ENCODE measurements around the gene DHRS1. TPM values are rescaled to one million over a fixed set of nuclear protein-coding genes. Genes with fewer than 3 reads are reported as not detected.

Gene DHRS1
- total and polyA plus RNA-seq, 2 experiments from 2014 or later = 15.0 to 15.4 TPM

GRCh38 chr14:24258119-24258518 lies 41.5 kb downstream of the DHRS1 start:
- H3K36me3 Mint-ChIP-seq (ENCODE audit: low read depth) = no peaks in the 10 kb centered on the region
- no peaks in the 10 kb centered on the region for H3K9me3 Mint-ChIP-seq
- no peak for DNase-seq (ENCODE audit: low spot score)
- no peak overlapping the region for H3K27ac ChIP-seq (ENCODE audit: low read depth)
- peaks cover 4% of the 10 kb centered on the region; the same call in 2 of the 3 replicates for H3K4me1 Mint-ChIP-seq
- no peaks in the 10 kb centered on the region for H3K4me1 ChIP-seq (ENCODE audit: insufficient read depth)
- H3K27ac Mint-ChIP-seq = no peak overlapping the region
- no peaks in the 10 kb centered on the region for H3F3A ChIP-seq (replicated peaks; ENCODE audit: low read depth)
- H3K36me3 ChIP-seq (ENCODE audit: insufficient read depth) = no peaks in the 10 kb centered on the region
- H3K4me3 Mint-ChIP-seq = no peak overlapping the region
- no peak overlapping the region for H3K4me2 ChIP-seq
- no peaks in the 10 kb centered on the region for H3K27me3 ChIP-seq (ENCODE audit: insufficient read depth)
- no peak for ATAC-seq
- no peaks in the 10 kb centered on the region for H3K79me2 ChIP-seq (replicated peaks; ENCODE audit: insufficient read depth)
- H3K27me3 Mint-ChIP-seq (ENCODE audit: insufficient read depth, low read depth, poor library complexity) = peaks cover 16% of the 10 kb centered on the region
- H3K4me3 ChIP-seq = no peak overlapping the region
- no peak overlapping the region for H2AFZ ChIP-seq
- H4K20me1 ChIP-seq (replicated peaks; ENCODE audit: insufficient read depth) = no peaks in the 10 kb centered on the region
- no peaks in the 10 kb centered on the region for H3K9me2 ChIP-seq (ENCODE audit: insufficient read depth)
- TF ChIP-seq EZH2 (IDR thresholded peaks at IDR 0.05; ENCODE audit: low read depth, unreplicated experiment) (no peak), ZNF462 (CRISPR knock-in tag; IDR thresholded peaks at IDR 0.05) (no peak)

- no peak for DNase-seq (ENCODE audit: low spot score)
- H3K4me3 Mint-ChIP-seq = no peak overlapping the region; the same call in 2 of the 3 replicates
- Histone ChIP-seq H3K4me3 (no peak overlapping the region), H3K9me2 (ENCODE audit: insufficient read depth) (no peaks in the 10 kb centered on the region), H3F3A (replicated peaks; ENCODE audit: low read depth) (no peaks in the 10 kb centered on the region), H4K20me1 (replicated peaks; ENCODE audit: insufficient read depth) (no peaks in the 10 kb centered on the region), H3K4me2 (no peak overlapping the region), H3K36me3 (ENCODE audit: insufficient read depth) (no peaks in the 10 kb centered on the region), H3K79me2 (replicated peaks; ENCODE audit: insufficient read depth) (no peaks in the 10 kb centered on the region), H3K4me1 (ENCODE audit: insufficient read depth) (no peaks in the 10 kb centered on the region), H3K27ac (ENCODE audit: low read depth) (no peak overlapping the region), H2AFZ (no peak overlapping the region), H3K27me3 (ENCODE audit: insufficient read depth) (no peaks in the 10 kb centered on the region)
- H3K36me3 Mint-ChIP-seq (ENCODE audit: low read depth) = no peaks in the 10 kb centered on the region
- peaks cover 16% of the 10 kb centered on the region for H3K27me3 Mint-ChIP-seq (ENCODE audit: insufficient read depth, low read depth, poor library complexity)
- no peaks in the 10 kb centered on the region for H3K9me3 Mint-ChIP-seq
- H3K4me1 Mint-ChIP-seq = peaks cover 4% of the 10 kb centered on the region; the same call in 2 of the 3 replicates
- no peak overlapping the region for H3K27ac Mint-ChIP-seq
- no peak for ATAC-seq
- TF ChIP-seq CTCF (conservative IDR thresholded peaks at IDR 0.05; ENCODE audit: low read depth in 2 of 2) = no peak
- no peak for TF ChIP-seq POLR2AphosphoS5 (IDR thresholded peaks at IDR 0.05; ENCODE audit: low read depth)
- TF ChIP-seq JUNB (IDR thresholded peaks at IDR 0.05; ENCODE audit: unreplicated experiment) = no peak
- TF ChIP-seq NANOG (IDR thresholded peaks at IDR 0.05; ENCODE audit: borderline replicate concordance) = no peak
- no peak for TF ChIP-seq STAT1 (IDR thresholded peaks at IDR 0.05; ENCODE audit: unreplicated experiment)
Measured at GRCh38 chr14:24256960-24257359, 42.6 kb downstream of the DHRS1 start.

Measured in GM23338 (cell line).